CD4-positive, alpha-beta T cell treated with Interleukin-6 for 4 hours (primary cell): ENCODE results near the gene CSRP1.

ENCODE experiments used
- DNase-seq: peaks from one replicate; pipeline ENCODE4 v3.0.0-alpha.2; 2020; ENCODE audit warnings: mixed read lengths

CSRP1 gene

GRCh38 chr1:201511941-201512539 lies 5.1 kb upstream of the CSRP1 start:
- no peak for DNase-seq

- no peak for DNase-seq
Observed at GRCh38 chr1:201511396-201511940, 4.5 kb upstream of the CSRP1 start.

- DNase-seq: no peak
Observed at GRCh38 chr1:201510734-201511133, 3.8 kb upstream of the CSRP1 start.

GRCh38 chr1:201509601-201510374 lies 2.9 kb upstream of the CSRP1 start:
- no peak for DNase-seq

GRCh38 chr1:201508809-201509208 lies 1.9 kb upstream of the CSRP1 start:
- DNase-seq: no peak

- no peak for DNase-seq
Observed at GRCh38 chr1:201507360-201507675, 395 bp upstream of the CSRP1 start.

- no peak for DNase-seq
Observed at GRCh38 chr1:201506092-201506491, 831 bp downstream of the CSRP1 start.

GRCh38 chr1:201505503-201505890 lies 1.4 kb downstream of the CSRP1 start:
- no peak for DNase-seq

- no peak for DNase-seq
Observed at GRCh38 chr1:201504799-201505502, 2.0 kb downstream of the CSRP1 start.

GRCh38 chr1:201504179-201504631 lies 2.7 kb downstream of the CSRP1 start:
- no peak for DNase-seq

GRCh38 chr1:201503397-201504176 lies 3.3 kb downstream of the CSRP1 start:
- DNase-seq: no peak

GRCh38 chr1:201502511-201502857 lies 4.4 kb downstream of the CSRP1 start:
- DNase-seq: no peak

GRCh38 chr1:201501812-201502510 lies 5.0 kb downstream of the CSRP1 start:
- no peak for DNase-seq

GRCh38 chr1:201501144-201501543 lies 5.8 kb downstream of the CSRP1 start:
- DNase-seq: no peak

GRCh38 chr1:201500670-201501120 lies 6.2 kb downstream of the CSRP1 start:
- DNase-seq: no peak

GRCh38 chr1:201499795-201500669 lies 6.9 kb downstream of the CSRP1 start:
- DNase-seq: no peak

GRCh38 chr1:201499191-201499590 lies 7.7 kb downstream of the CSRP1 start:
- no peak for DNase-seq

- no peak for DNase-seq
Observed at GRCh38 chr1:201498621-201499020, 8.3 kb downstream of the CSRP1 start.

- DNase-seq: no peak
Observed at GRCh38 chr1:201497935-201498509, 8.9 kb downstream of the CSRP1 start.

- no peak for DNase-seq
Observed at GRCh38 chr1:201496296-201496690, 10.6 kb downstream of the CSRP1 start.
